GM12878 (cell line): Measurements from ENCODE around the gene TRAF3. TPM values are rescaled to one million over a fixed set of nuclear protein-coding genes. Genes with fewer than 3 reads are reported as not detected.
A peak's percentile ranks its signal among the peaks of the same experiment; 100 is the strongest.

Source experiments
- BCL3 ChIP-seq: IDR thresholded peaks from 2 replicates; pipeline ENCODE4 v1.6.1; 2011; ENCODE audit warnings: borderline replicate concordance, low read depth, mild to moderate bottlenecking, moderate library complexity, low read length; ENCODE audit not compliant: insufficient read depth, poor library complexity, severe bottlenecking
- CHD1 ChIP-seq: IDR thresholded peaks from 2 replicates; pipeline ENCODE4 v1.6.1; 2012; ENCODE audit warnings: low read depth, low read length, improper control_type of control experiment
- EED ChIP-seq: sonication (generic); IDR thresholded peaks from 2 replicates; pipeline ENCODE4 v1.6.1; 2016; ENCODE audit warnings: antibody characterized with exemption, low read depth
- FOS ChIP-seq: IDR thresholded peaks from 3 replicates; pipeline ENCODE4 v1.6.1; 2011; ENCODE audit warnings: borderline replicate concordance; ENCODE audit not compliant: insufficient read length; ENCODE audit errors: extremely low read depth
- GABPA ChIP-seq: IDR thresholded peaks from 2 replicates; pipeline ENCODE4 v1.6.1; 2014; ENCODE audit warnings: antibody characterized with exemption, low read depth, mild to moderate bottlenecking, inconsistent platforms
- HDAC6 ChIP-seq: fragments of 200-600 bp; sonication (generic); IDR thresholded peaks from one replicate; pipeline ENCODE4 v1.8.0; 2017; ENCODE audit warnings: antibody characterized with exemption; ENCODE audit not compliant: unreplicated experiment
- MEF2A ChIP-seq: IDR thresholded peaks from 2 replicates; pipeline ENCODE4 v1.6.1; 2011; ENCODE audit warnings: low read depth, mild to moderate bottlenecking, low read length, moderate library complexity; ENCODE audit not compliant: insufficient read depth
- MLLT1 ChIP-seq: fragments of 450-650 bp; IDR thresholded peaks from 2 replicates; pipeline ENCODE4 v1.6.1; 2016; ENCODE audit warnings: mild to moderate bottlenecking
- MTA3 ChIP-seq: IDR thresholded peaks from 2 replicates; pipeline ENCODE4 v1.6.1; 2012; ENCODE audit warnings: low read length, inconsistent platforms, borderline replicate concordance
- NR2C2 ChIP-seq: IDR thresholded peaks from 2 replicates; pipeline ENCODE4 v1.6.1; 2011; ENCODE audit warnings: borderline replicate concordance, low read depth; ENCODE audit not compliant: control insufficient read depth, insufficient read length
- POU2F2 ChIP-seq: IDR thresholded peaks from 3 replicates; pipeline ENCODE4 v1.6.1; 2011; ENCODE audit warnings: low read depth, mild to moderate bottlenecking, low read length, borderline replicate concordance
- PRDM15 ChIP-seq: fragments of 450-650 bp; formaldehyde crosslinking; IDR thresholded peaks from 2 replicates; pipeline ENCODE4 v1.4.0; 2020; ENCODE audit warnings: mild to moderate bottlenecking, moderate library complexity
- RB1 ChIP-seq: fragments of 450-650 bp; formaldehyde crosslinking; IDR thresholded peaks from 2 replicates; pipeline ENCODE4 v1.6.1; 2017; ENCODE audit warnings: mild to moderate bottlenecking, borderline replicate concordance
- REST ChIP-seq: IDR thresholded peaks from 2 replicates; pipeline ENCODE4 v1.6.1; 2012; ENCODE audit warnings: mild to moderate bottlenecking, low read depth, low read length
- RFX5 ChIP-seq: IDR thresholded peaks from 2 replicates; pipeline ENCODE4 v1.6.1; 2011; ENCODE audit warnings: low read depth, low read length, improper control_type of control experiment
- SPI1 ChIP-seq: IDR thresholded peaks from 2 replicates; pipeline ENCODE4 v1.6.1; 2011; ENCODE audit warnings: low read depth, mild to moderate bottlenecking, low read length, moderate library complexity, borderline replicate concordance; ENCODE audit not compliant: insufficient read depth
- STAT1 ChIP-seq: fragments of 450-650 bp; conservative IDR thresholded peaks from 2 replicates; pipeline ENCODE4 v1.6.1; 2014; ENCODE audit warnings: antibody characterized with exemption, mild to moderate bottlenecking
- ZNF622 ChIP-seq: fragments of 450-650 bp; IDR thresholded peaks from 2 replicates; pipeline ENCODE4 v1.6.1; 2017; ENCODE audit warnings: mild to moderate bottlenecking, inconsistent platforms
- polyA plus RNA-seq, 11 experiments: library from polyadenylated mRNA; depleted of rRNA in 4 of 11; unstranded in 6 of 11; stranded (reverse) in 5 of 11; fragments of >200 nt; fragmentation: Nextera tagmentation in 4 of 11; fragmentation: Illumina TruSeq in 1 of 11; extraction: Ambion mirVana in 4 of 11; extraction: Trizol in 1 of 11; gene quantifications; 1 replicate in 1 of 11; 2 replicates in 10 of 11; pipeline versions ENCODE4 v1.2.1 to v1.2.3, GENCODE V29; 2011 to 2016; ENCODE audit warnings: inconsistent platforms in 2 of 11, missing spikeins in 2 of 11, low read depth in 1 of 11
- total RNA-seq, 4 experiments: library from RNA; depleted of rRNA in 3 of 4; stranded (reverse); fragments of >200 nt in 3 of 4; fragmentation: Illumina TruSeq in 1 of 4; extraction: Trizol in 1 of 4; gene quantifications; 2 replicates each; pipeline versions ENCODE4 v1.2.1 to v1.2.3, GENCODE V29; 2013 to 2021

TRAF3 gene
- total and polyA plus RNA-seq, 10 of the 15 experiments (the other 5 are each of a cell fraction or from before 2014, with no cell fraction given): 3.0 to 70.1 (median 36.5) TPM

- TF ChIP-seq MLLT1 (peak; percentile 46; the same call in 1 of the 2 replicates), CHD1 (0 out of 2 replicates have a peak, but pooled peaks have one; percentile 44), NR2C2 (no peak), RFX5 (no peak), SPI1 (no peak), PRDM15 (CRISPR knock-in tag) (no peak), RB1 (0 out of 2 replicates have a peak, but pooled peaks have one; percentile 44), BCL3 (peak; percentile 46), EED (0 out of 2 replicates have a peak, but pooled peaks have one; percentile 14), STAT1 (no peak), GABPA (no peak), POU2F2 (no peak; the same call in 2 of the 3 replicates), REST (no peak), HDAC6 (no peak), ZNF622 (no peak), MTA3 (no peak; the same call in 1 of the 2 replicates), MEF2A (no peak), FOS (no peak)
Measured at GRCh38 chr14:102900631-102901571, 123.7 kb downstream of the TRAF3 start (continued).
